Motor neuron (in vitro differentiated cells): ENCODE measurements around the gene KBTBD13. TPM values are rescaled to one million over a fixed set of nuclear protein-coding genes. Genes with fewer than 3 reads are reported as not detected.
"Not testable (repeated sequence)": the region's sequence is repeated elsewhere in the genome, so short reads cannot be mapped to it uniquely, and the experiment has no call there.

Experiments
- ATAC-seq, 8 experiments: fragments of 200-7000 bp; cut with Tn5 transposase; replicated peaks in 6 of 8; 2 replicates each; pipeline ENCODE4 v1.8.0; 2021; ENCODE audit warnings: mild to moderate bottlenecking in 8 of 8, moderate library complexity in 8 of 8
- H3K27ac ChIP-seq, 2 donors: fragments of 250-450 bp; sonication (Bioruptor Pico); 2 replicates each; pipeline ENCODE4 v1.9.0; 2021; ENCODE audit warnings: antibody characterized with exemption in 2 of 2, mild to moderate bottlenecking in 2 of 2, moderate library complexity in 1 of 2
- H3K4me1 ChIP-seq, 2 donors: fragments of 250-450 bp; sonication (Bioruptor Pico); replicated peaks in 1 of 2; 2 replicates each; pipeline ENCODE4 v1.6.1; 2021; ENCODE audit warnings: antibody characterized with exemption in 2 of 2, mild to moderate bottlenecking in 2 of 2, moderate library complexity in 1 of 2
- H3K4me3 ChIP-seq, 5 donors: fragments of 250-450 bp; sonication (Bioruptor Pico); 2 replicates each; pipeline ENCODE4 v1.9.0; 2021; ENCODE audit warnings: antibody characterized with exemption in 5 of 5, mild to moderate bottlenecking in 5 of 5, moderate library complexity in 4 of 5
- WGBS, 10 experiments: fragments of 450-650 bp; shearing (Covaris generic); methylation state at CpG; one replicate each; pipeline ENCODE4 v1.0.0; 2022; 5-methylcytosine and 5-hydroxymethylcytosine counted together
- in situ Hi-C, 9 experiments: fragments of 400-800 bp; cut with MboI; loops; one replicate each; pipeline ENCODE4 v1.15.0; 2021; ENCODE audit warnings: low sequenced_read_pairs in 9 of 9, low pct_unique_long_range_greater_than_20kb in 2 of 9; ENCODE audit not compliant: unreplicated experiment in 9 of 9
- total RNA-seq, 8 experiments: library from RNA; unstranded; fragments of 300-600 nt; gene quantifications; 2 replicates each; pipeline versions ENCODE4 v1.2.3 to v1.2.4, GENCODE V29; 2022

KBTBD13 gene
- total RNA-seq, 8 experiments from 2014 or later, result 0.10 to 0.28 (median 0.18) TPM; not detected in 3

GRCh38 chr15:65099801-65100200 is 23.3 kb downstream of the KBTBD13 start:
- H3K4me3 ChIP-seq, ATAC-seq, H3K27ac ChIP-seq, H3K4me1 ChIP-seq, in situ Hi-C loops: not testable (repeated sequence)
- 86 to 100% (median 94%) methylated on average over 1 to 4 of the region's 10 CpGs; no CpG with 5 or more reads in 3 of the 10 experiments for WGBS, 10 experiments

- peak in 3 of 8 experiments; percentile 59 to 87 (median 76) for ATAC-seq
- in situ Hi-C loops, result no loop called here
- WGBS, 10 experiments, result 0 to 100% (median 44%) methylated on average over 1 to 3 of the region's 7 CpGs; no CpG with 5 or more reads in 4 of the 10 experiments
- Histone ChIP-seq H3K4me1 (no peaks in the 10 kb centered on the region), H3K4me3 (no peak overlapping the region), H3K27ac (no peak overlapping the region)
Measured at GRCh38 chr15:65100442-65100841, 23.9 kb downstream of the KBTBD13 start.

- WGBS, 10 experiments, result 0 to 80% (median 40%) methylated on average over 1 to 8 of the region's 9 CpGs; no CpG with 5 or more reads in 3 of the 10 experiments
- Histone ChIP-seq H3K4me1 (no peaks in the 10 kb centered on the region), H3K27ac (no peak overlapping the region), H3K4me3 (no peak overlapping the region)
- in situ Hi-C loops, result no loop called here
- peak in 6 of 8 experiments; percentile 26 to 88 (median 76) for ATAC-seq
Measured at GRCh38 chr15:65101411-65101890, 24.9 kb downstream of the KBTBD13 start.

- in situ Hi-C loops, result no loop called here
- Histone ChIP-seq H3K4me1 (no peaks in the 10 kb centered on the region), H3K4me3 (no peak overlapping the region), H3K27ac (no peak overlapping the region)
- 0 to 100% (median 47%) methylated on average over 1 to 7 of the region's 75 CpGs; no CpG with 5 or more reads in 5 of the 10 experiments for WGBS, 10 experiments
- ATAC-seq, result peak in 6 of 8 experiments; percentile 5 to 45 (median 26)
Measured at GRCh38 chr15:65101891-65102708, 25.6 kb downstream of the KBTBD13 start.

GRCh38 chr15:65102912-65103311 is 26.4 kb downstream of the KBTBD13 start:
- no peak overlapping the region for H3K4me3 ChIP-seq
- in situ Hi-C loops, result no loop called here
- H3K4me1 ChIP-seq, result no peaks in the 10 kb centered on the region
- 83 to 100% (median 92%) methylated on average over 1 to 3 of the region's 3 CpGs; no CpG with 5 or more reads in 5 of the 10 experiments for WGBS, 10 experiments
- ATAC-seq, result no peak
- no peak overlapping the region for H3K27ac ChIP-seq

- in situ Hi-C loops, result no loop called here
- no peaks in the 10 kb centered on the region for H3K4me1 ChIP-seq
- WGBS, 10 experiments, result 87 to 100% (median 91%) methylated on average over 1 to 4 of the region's 5 CpGs; no CpG with 5 or more reads in 4 of the 10 experiments
- H3K27ac ChIP-seq, result no peak overlapping the region
- no peak overlapping the region for H3K4me3 ChIP-seq
- ATAC-seq, result no peak
Measured at GRCh38 chr15:65105038-65105437, 28.5 kb downstream of the KBTBD13 start.

- Histone ChIP-seq H3K4me3 (no peak overlapping the region), H3K4me1 (no peaks in the 10 kb centered on the region), H3K27ac (no peak overlapping the region)
- in situ Hi-C loops, result no loop called here
- WGBS, 10 experiments, result 33 to 92% (median 55%) methylated on average over 1 to 4 of the region's 6 CpGs; no CpG with 5 or more reads in 1 of the 10 experiments
- ATAC-seq, result no peak
Measured at GRCh38 chr15:65106011-65106590, 29.6 kb downstream of the KBTBD13 start.

GRCh38 chr15:65110676-65111292 is 34.2 kb downstream of the KBTBD13 start:
- 40 to 100% (median 84%) methylated on average over 1 to 3 of the region's 3 CpGs; no CpG with 5 or more reads in 4 of the 10 experiments for WGBS, 10 experiments
- Histone ChIP-seq H3K4me3 (no peak overlapping the region), H3K27ac (peak overlapping the region in 1 of 2 donors; percentile 17), H3K4me1 (no peaks in the 10 kb centered on the region)
- ATAC-seq, result peak in 5 of 8 experiments; percentile 47 to 84 (median 61)
- in situ Hi-C loops, result no loop called here

- no peak within 1 kb of the TSS for H3K4me3 ChIP-seq
- no peak for ATAC-seq
- WGBS, 10 experiments, result 50 to 100% (median 89%) methylated on average over 1 to 2 of the region's 2 CpGs; no CpG with 5 or more reads in 1 of the 10 experiments
- in situ Hi-C loops, result no loop called here
- H3K4me1 ChIP-seq, result no peaks in the 10 kb centered on the region
- H3K27ac ChIP-seq, result no peak within 1 kb of the TSS
Measured at GRCh38 chr15:65115086-65115485, 38.5 kb downstream of the KBTBD13 start, which contains the start of gene UBAP1L. Gene UBAP1L (minus strand): TSS chr15:65115200. CDS start chr15:65106215, 8,985 bp downstream.

GRCh38 chr15:65115542-65115941 is 39.0 kb downstream of the KBTBD13 start:
- ATAC-seq, result no peak
- Histone ChIP-seq H3K4me1 (no peaks in the 10 kb centered on the region), H3K27ac (no peak overlapping the region), H3K4me3 (no peak overlapping the region)
- in situ Hi-C loops, result no loop called here
- WGBS, 10 experiments, result 73 to 100% (median 83%) methylated on average over 1 to 5 of the region's 5 CpGs; no CpG with 5 or more reads in 1 of the 10 experiments
